Renal cortical epithelial cell (primary cell): ENCODE measurements around the gene NUCKS1. TPM values are rescaled to one million over a fixed set of nuclear protein-coding genes. Genes with fewer than 3 reads are reported as not detected.

Experiments used
- DNase-seq: peaks from one replicate; pipeline ENCODE4 v3.0.0-alpha.2; 2011; ENCODE audit warnings: low read depth
- total RNA-seq: library from RNA; depleted of rRNA; stranded (reverse); fragments of >200 nt; gene quantifications from 2 replicates; pipeline ENCODE4 v1.2.3, GENCODE V29; 2014

The NUCKS1 gene
- 120 and 123 TPM in 2 replicates for total RNA-seq

GRCh38 chr1:205750138-205751035, at the start of gene NUCKS1:
TSS of gene NUCKS1 (minus strand) at chr1:205750182. CDS start at chr1:205749973, 209 bp downstream.
- peak; percentile 97 for DNase-seq

GRCh38 chr1:205798577-205798976, 48.6 kb upstream of the NUCKS1 start:
- no peak for DNase-seq

GRCh38 chr1:205797168-205797567, 47.2 kb upstream of the NUCKS1 start:
- no peak for DNase-seq

- DNase-seq = no peak
Measured at GRCh38 chr1:205794011-205794730, 44.2 kb upstream of the NUCKS1 start.

- DNase-seq = no peak
Measured at GRCh38 chr1:205792961-205793673, 43.1 kb upstream of the NUCKS1 start.

- DNase-seq = no peak
Measured at GRCh38 chr1:205792481-205792881, 42.5 kb upstream of the NUCKS1 start.

GRCh38 chr1:205791568-205792180, 41.7 kb upstream of the NUCKS1 start:
- peak; percentile 38 for DNase-seq

- no peak for DNase-seq
Measured at GRCh38 chr1:205787287-205787916, 37.4 kb upstream of the NUCKS1 start.

GRCh38 chr1:205786601-205787000, 36.6 kb upstream of the NUCKS1 start:
- DNase-seq = no peak

GRCh38 chr1:205785446-205785845, 35.5 kb upstream of the NUCKS1 start:
- DNase-seq = no peak

- DNase-seq = peak; percentile 85
Measured at GRCh38 chr1:205783904-205784303, 33.9 kb upstream of the NUCKS1 start.

- DNase-seq = no peak
Measured at GRCh38 chr1:205783433-205783795, 33.4 kb upstream of the NUCKS1 start.

GRCh38 chr1:205782627-205783432, 32.8 kb upstream of the NUCKS1 start:
- no peak for DNase-seq

- DNase-seq = no peak
Measured at GRCh38 chr1:205780335-205780734, 30.4 kb upstream of the NUCKS1 start.

- DNase-seq = no peak
Measured at GRCh38 chr1:205777994-205778393, 28.0 kb upstream of the NUCKS1 start.

GRCh38 chr1:205775717-205776056, 25.7 kb upstream of the NUCKS1 start:
- peak; percentile 74 for DNase-seq

- DNase-seq = peak; percentile 62
Measured at GRCh38 chr1:205775015-205775716, 25.2 kb upstream of the NUCKS1 start, which contains the start of gene RAB29. TSS of gene RAB29 (minus strand) at chr1:205775482. CDS start at chr1:205774956, 526 bp downstream.

- peak; percentile 23 for DNase-seq
Measured at GRCh38 chr1:205774198-205775014, 24.4 kb upstream of the NUCKS1 start.

GRCh38 chr1:205772607-205773032, 22.6 kb upstream of the NUCKS1 start:
- DNase-seq = no peak
